MM.1S (cell line): Measurements from ENCODE around the gene IGF1R.

Source experiments
- DNase-seq: peaks from one replicate; pipeline ENCODE4 v3.0.0-alpha.2; 2015
- H2AFZ ChIP-seq: fragments of 300-600 bp; sonication (generic); 2 replicates; pipeline ENCODE4 v1.6.0; 2016; ENCODE audit warnings: antibody characterized with exemption, low read length
- H3F3A ChIP-seq: fragments of 300-600 bp; sonication (generic); 2 replicates; pipeline ENCODE4 v1.6.1; 2016; ENCODE audit warnings: mild to moderate bottlenecking, antibody characterized with exemption, low read length, moderate library complexity, mixed read lengths; ENCODE audit not compliant: insufficient read depth
- H3K27ac ChIP-seq: fragments of 300-600 bp; sonication (generic); 2 replicates; pipeline ENCODE4 v1.5.1; 2016; ENCODE audit warnings: mild to moderate bottlenecking, low read length
- H3K27me3 ChIP-seq: fragments of 300-600 bp; sonication (generic); replicated peaks from 2 replicates; pipeline ENCODE4 v1.6.0; 2016; ENCODE audit warnings: low read length; ENCODE audit not compliant: insufficient read depth
- H3K36me3 ChIP-seq: fragments of 300-600 bp; sonication (generic); replicated peaks from 2 replicates; pipeline ENCODE4 v1.6.1; 2016; ENCODE audit warnings: mild to moderate bottlenecking, low read length, mixed read lengths; ENCODE audit not compliant: insufficient read depth
- H3K4me1 ChIP-seq: fragments of 300-600 bp; sonication (generic); 2 replicates; pipeline ENCODE4 v1.6.1; 2016; ENCODE audit warnings: low read length, mixed read lengths
- H3K4me2 ChIP-seq: fragments of 300-600 bp; sonication (generic); 2 replicates; pipeline ENCODE4 v1.6.0; 2016; ENCODE audit warnings: low read depth, low read length
- H3K4me3 ChIP-seq: fragments of 300-600 bp; sonication (generic); 2 replicates; pipeline ENCODE4 v1.5.1; 2016; ENCODE audit warnings: low read length, mixed read lengths
- H3K79me2 ChIP-seq: fragments of 300-600 bp; sonication (generic); 2 replicates; pipeline ENCODE4 v1.6.1; 2016; ENCODE audit warnings: mixed run types, low read length, mixed read lengths
- H3K9ac ChIP-seq: fragments of 300-600 bp; sonication (generic); 2 replicates; pipeline ENCODE4 v1.6.1; 2016; ENCODE audit warnings: low read length, mixed read lengths
- H3K9me2 ChIP-seq: fragments of 300-600 bp; sonication (generic); replicated peaks from 2 replicates; pipeline ENCODE4 v1.6.1; 2016; ENCODE audit warnings: mild to moderate bottlenecking, low read length, mixed read lengths; ENCODE audit not compliant: insufficient read depth
- H3K9me3 ChIP-seq: fragments of 300-600 bp; sonication (generic); replicated peaks from 2 replicates; pipeline ENCODE4 v1.6.1; 2016; ENCODE audit warnings: mild to moderate bottlenecking, low read length, mixed read lengths; ENCODE audit not compliant: insufficient read depth
- H4K20me1 ChIP-seq: fragments of 300-600 bp; sonication (generic); 2 replicates; pipeline ENCODE4 v1.6.1; 2016; ENCODE audit warnings: mild to moderate bottlenecking, low read length, moderate library complexity, mixed read lengths; ENCODE audit not compliant: insufficient read depth
- EZH2 ChIP-seq: fragments of 300-600 bp; sonication (generic); optimal IDR thresholded peaks from 2 replicates; pipeline ENCODE3; 2017; ENCODE audit warnings: low read depth, mild to moderate bottlenecking, antibody characterized with exemption, low read length, mixed read lengths
- EZH2phosphoT487 ChIP-seq: fragments of 300-600 bp; sonication (generic); IDR thresholded peaks from 2 replicates; pipeline ENCODE4 v1.6.1; 2018; ENCODE audit warnings: antibody characterized with exemption, low read length
- TF ChIP-seq, protein P1 (sequence below): fragments of 300-600 bp; sonication (generic); IDR thresholded peaks from 2 replicates; pipeline ENCODE4 v1.5.1; 2016; ENCODE audit warnings: antibody characterized with exemption, low read length, mixed read lengths

Gene IGF1R

DNA sequence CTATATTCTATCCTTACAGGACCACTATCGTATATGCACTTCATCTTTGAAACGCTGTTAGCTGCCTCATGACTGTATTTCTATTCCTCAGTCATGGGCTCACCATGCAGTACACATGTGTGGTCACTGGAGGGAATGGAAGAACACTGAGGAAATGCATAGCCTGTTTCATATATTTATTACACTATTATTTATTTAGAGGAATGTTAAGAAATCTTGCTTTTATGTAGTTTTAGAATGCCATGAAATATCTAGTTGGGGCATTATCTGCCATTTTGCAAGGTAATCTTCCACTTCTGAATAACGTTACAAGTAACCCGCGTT is 155.7 kb downstream of the IGF1R start:
- Histone ChIP-seq H3F3A (no peaks in the 10 kb centered on the region), H3K36me3 (no peaks in the 10 kb centered on the region), H3K9ac (no peak overlapping the region), H3K4me2 (no peak overlapping the region), H3K27ac (no peak overlapping the region), H3K79me2 (peaks cover 64% of the 10 kb centered on the region), H3K9me2 (no peaks in the 10 kb centered on the region), H4K20me1 (no peaks in the 10 kb centered on the region), H3K4me1 (no peaks in the 10 kb centered on the region), H2AFZ (no peak overlapping the region), H3K4me3 (no peak overlapping the region), H3K27me3 (no peaks in the 10 kb centered on the region), H3K9me3 (no peaks in the 10 kb centered on the region)
- no peak for DNase-seq
- TF ChIP-seq EZH2 (no peak), EZH2phosphoT487 (no peak)
- TF ChIP-seq, protein P1, sequence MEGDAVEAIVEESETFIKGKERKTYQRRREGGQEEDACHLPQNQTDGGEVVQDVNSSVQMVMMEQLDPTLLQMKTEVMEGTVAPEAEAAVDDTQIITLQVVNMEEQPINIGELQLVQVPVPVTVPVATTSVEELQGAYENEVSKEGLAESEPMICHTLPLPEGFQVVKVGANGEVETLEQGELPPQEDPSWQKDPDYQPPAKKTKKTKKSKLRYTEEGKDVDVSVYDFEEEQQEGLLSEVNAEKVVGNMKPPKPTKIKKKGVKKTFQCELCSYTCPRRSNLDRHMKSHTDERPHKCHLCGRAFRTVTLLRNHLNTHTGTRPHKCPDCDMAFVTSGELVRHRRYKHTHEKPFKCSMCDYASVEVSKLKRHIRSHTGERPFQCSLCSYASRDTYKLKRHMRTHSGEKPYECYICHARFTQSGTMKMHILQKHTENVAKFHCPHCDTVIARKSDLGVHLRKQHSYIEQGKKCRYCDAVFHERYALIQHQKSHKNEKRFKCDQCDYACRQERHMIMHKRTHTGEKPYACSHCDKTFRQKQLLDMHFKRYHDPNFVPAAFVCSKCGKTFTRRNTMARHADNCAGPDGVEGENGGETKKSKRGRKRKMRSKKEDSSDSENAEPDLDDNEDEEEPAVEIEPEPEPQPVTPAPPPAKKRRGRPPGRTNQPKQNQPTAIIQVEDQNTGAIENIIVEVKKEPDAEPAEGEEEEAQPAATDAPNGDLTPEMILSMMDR = no peak

DNA sequence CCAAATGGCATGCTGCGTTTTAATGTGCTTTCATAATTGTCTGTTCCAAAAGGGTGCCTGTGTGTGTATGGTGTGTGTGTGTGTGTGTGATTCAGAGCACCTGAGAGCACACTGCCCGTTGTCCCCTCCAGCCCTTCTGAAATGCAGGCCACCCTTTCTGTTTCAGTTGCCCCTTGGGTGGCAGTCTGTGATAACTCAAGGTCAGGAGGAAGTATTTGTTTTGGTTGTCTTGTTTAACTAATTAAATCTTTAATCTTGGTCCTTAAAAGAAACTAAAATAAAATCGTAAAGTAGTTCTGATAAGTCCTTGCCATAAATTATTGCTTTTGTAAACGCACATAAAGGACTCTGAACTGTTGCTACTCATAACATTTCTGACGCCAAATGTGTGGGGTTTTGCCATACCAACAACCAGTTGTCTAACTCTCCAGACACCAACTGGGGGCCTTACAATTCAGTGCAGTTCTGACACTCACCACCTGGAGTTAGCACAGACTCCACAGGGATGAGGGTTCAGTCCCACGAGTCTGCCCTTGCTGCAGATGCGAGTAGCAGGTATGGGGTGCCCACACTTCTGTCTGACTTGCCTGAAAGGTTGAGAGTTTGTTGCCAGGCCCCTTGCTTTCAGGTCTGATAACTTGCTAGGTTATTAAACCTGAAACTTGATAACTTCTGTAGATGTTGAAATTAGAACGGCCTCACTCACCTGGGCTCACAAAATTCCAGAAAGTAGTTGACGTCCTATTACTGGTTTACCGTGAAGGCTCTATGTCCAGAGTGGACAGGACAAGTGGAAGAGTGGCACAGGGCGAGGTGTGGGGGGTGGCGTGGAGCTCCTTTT is 157.3 kb downstream of the IGF1R start:
- Histone ChIP-seq H3K79me2 (peaks cover 61% of the 10 kb centered on the region), H2AFZ (no peak overlapping the region), H3K36me3 (no peaks in the 10 kb centered on the region), H3K27me3 (no peaks in the 10 kb centered on the region), H3K4me1 (no peaks in the 10 kb centered on the region), H4K20me1 (no peaks in the 10 kb centered on the region), H3K4me2 (no peak overlapping the region), H3K9ac (no peak overlapping the region), H3K27ac (no peak overlapping the region), H3K9me2 (no peaks in the 10 kb centered on the region), H3F3A (no peaks in the 10 kb centered on the region), H3K4me3 (no peak overlapping the region), H3K9me3 (no peaks in the 10 kb centered on the region)
- TF ChIP-seq, protein P1 = no peak
- TF ChIP-seq EZH2 (no peak), EZH2phosphoT487 (no peak)
- no peak for DNase-seq

DNA sequence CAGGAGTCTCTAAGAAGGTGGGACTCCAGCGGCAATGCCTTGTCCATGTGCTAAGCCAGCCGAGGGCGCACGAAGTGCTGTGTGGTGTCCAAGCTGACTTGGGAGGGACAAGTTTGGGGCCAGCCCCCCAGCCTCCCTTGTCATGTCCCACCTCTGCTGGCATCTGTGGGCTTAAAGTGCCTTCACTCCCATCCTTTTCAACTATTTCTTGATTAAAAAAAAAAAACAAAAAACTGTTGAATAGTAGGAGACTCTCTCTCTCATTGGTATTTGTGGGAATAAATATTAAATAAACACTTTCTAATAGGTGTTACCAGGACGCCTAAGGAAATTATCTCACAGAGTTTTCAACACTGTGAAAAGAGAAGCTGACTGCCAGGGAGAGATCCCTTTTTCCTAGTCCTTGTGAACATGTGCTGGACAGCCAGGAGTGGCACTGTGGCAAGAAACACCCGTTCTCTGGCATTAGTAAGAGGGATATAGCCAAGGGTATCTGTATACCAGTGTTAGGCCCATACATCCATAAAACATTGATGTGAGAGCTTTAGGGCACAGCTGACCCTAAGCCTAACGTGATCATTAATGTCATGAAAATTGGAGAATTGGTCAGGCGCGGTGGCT is 158.0 kb downstream of the IGF1R start:
- Histone ChIP-seq H3K9me2 (no peaks in the 10 kb centered on the region), H3K9me3 (no peaks in the 10 kb centered on the region), H3K27ac (no peak overlapping the region), H2AFZ (no peak overlapping the region), H4K20me1 (no peaks in the 10 kb centered on the region), H3F3A (no peaks in the 10 kb centered on the region), H3K4me1 (no peaks in the 10 kb centered on the region), H3K9ac (no peak overlapping the region), H3K4me2 (no peak overlapping the region), H3K27me3 (no peaks in the 10 kb centered on the region), H3K79me2 (peaks cover 53% of the 10 kb centered on the region), H3K36me3 (no peaks in the 10 kb centered on the region), H3K4me3 (no peak overlapping the region)
- no peak for TF ChIP-seq EZH2phosphoT487
- TF ChIP-seq, protein P1 = no peak
- TF ChIP-seq EZH2 = no peak
- no peak for DNase-seq
